ENCODE measurements around the gene FGG. TPM values are rescaled to one million over a fixed set of nuclear protein-coding genes. Genes with fewer than 3 reads are reported as not detected.

FGG gene
- total and polyA plus RNA-seq, 2 of the 13 experiments (the other 11 are each of a cell fraction or from before 2014, with no cell fraction given) = 1,037 to 2,423 TPM

DNA sequence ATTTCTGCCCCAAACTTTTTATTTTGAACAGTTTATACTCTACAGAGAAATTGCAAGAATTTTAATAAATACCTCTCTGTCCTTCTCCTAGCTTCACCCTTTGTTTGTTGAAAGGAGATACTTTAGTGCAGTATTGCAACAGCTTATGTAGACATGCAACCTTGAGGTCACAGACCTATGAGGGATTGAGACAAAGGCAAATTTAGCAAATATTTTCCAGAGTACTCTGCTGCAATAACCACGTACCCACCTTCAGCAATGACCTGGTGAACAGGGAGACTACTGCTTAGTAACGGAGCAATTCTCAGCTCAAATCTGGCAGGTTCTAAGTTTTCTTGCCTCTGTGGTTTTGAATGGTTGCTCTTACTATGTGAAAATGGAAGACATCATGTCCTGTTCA is 35.1 kb downstream of the FGG start (continued):
- TF ChIP-seq, protein P1, sequence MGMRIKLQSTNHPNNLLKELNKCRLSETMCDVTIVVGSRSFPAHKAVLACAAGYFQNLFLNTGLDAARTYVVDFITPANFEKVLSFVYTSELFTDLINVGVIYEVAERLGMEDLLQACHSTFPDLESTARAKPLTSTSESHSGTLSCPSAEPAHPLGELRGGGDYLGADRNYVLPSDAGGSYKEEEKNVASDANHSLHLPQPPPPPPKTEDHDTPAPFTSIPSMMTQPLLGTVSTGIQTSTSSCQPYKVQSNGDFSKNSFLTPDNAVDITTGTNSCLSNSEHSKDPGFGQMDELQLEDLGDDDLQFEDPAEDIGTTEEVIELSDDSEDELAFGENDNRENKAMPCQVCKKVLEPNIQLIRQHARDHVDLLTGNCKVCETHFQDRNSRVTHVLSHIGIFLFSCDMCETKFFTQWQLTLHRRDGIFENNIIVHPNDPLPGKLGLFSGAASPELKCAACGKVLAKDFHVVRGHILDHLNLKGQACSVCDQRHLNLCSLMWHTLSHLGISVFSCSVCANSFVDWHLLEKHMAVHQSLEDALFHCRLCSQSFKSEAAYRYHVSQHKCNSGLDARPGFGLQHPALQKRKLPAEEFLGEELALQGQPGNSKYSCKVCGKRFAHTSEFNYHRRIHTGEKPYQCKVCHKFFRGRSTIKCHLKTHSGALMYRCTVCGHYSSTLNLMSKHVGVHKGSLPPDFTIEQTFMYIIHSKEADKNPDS (CRISPR knock-in tag; IDR thresholded peaks at IDR 0.05) = peak; percentile 96
- TF ChIP-seq CREB1 (IDR thresholded peaks at IDR 0.05) = no peak
- peak; percentile 64; the same call in 1 of the 2 replicates for TF ChIP-seq CREB1 (CRISPR knock-in tag; IDR thresholded peaks at IDR 0.05)
- TF ChIP-seq ZNF780A (CRISPR knock-in tag; IDR thresholded peaks at IDR 0.05) = no peak
- TF ChIP-seq ZNF3 (CRISPR knock-in tag; IDR thresholded peaks at IDR 0.05) = peak; percentile 45; the same call in 1 of the 2 replicates
- TF ChIP-seq, protein P2, sequence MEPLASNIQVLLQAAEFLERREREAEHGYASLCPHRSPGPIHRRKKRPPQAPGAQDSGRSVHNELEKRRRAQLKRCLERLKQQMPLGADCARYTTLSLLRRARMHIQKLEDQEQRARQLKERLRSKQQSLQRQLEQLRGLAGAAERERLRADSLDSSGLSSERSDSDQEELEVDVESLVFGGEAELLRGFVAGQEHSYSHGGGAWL (CRISPR knock-in tag; IDR thresholded peaks at IDR 0.05) = no peak
- 0 out of 2 replicates have a peak, but pooled peaks have one; percentile 15 for TF ChIP-seq ARNTL (CRISPR knock-in tag; IDR thresholded peaks at IDR 0.05)
- TF ChIP-seq MTF1 (CRISPR knock-in tag; IDR thresholded peaks at IDR 0.05) = no peak
- TF ChIP-seq TCF7L2 (IDR thresholded peaks at IDR 0.05; ENCODE audit: low read depth, low read length) = no peak
- TF ChIP-seq FOXK1 (CRISPR knock-in tag; IDR thresholded peaks at IDR 0.05; ENCODE audit: borderline replicate concordance, low read depth) = peak; percentile 87; the same call in 1 of the 2 replicates
- no peak for TF ChIP-seq JARID2 (CRISPR knock-in tag; IDR thresholded peaks at IDR 0.05; ENCODE audit: insufficient replicate concordance)
- peak; percentile 43; the same call in 1 of the 2 replicates for TF ChIP-seq HOXA3 (CRISPR knock-in tag; IDR thresholded peaks at IDR 0.05)
- TF ChIP-seq ZNF451 (CRISPR knock-in tag; IDR thresholded peaks at IDR 0.05) = no peak
- TF ChIP-seq NKX3-1 (CRISPR knock-in tag; IDR thresholded peaks at IDR 0.05) = 0 out of 2 replicates have a peak, but pooled peaks have one; percentile 76
- TF ChIP-seq, protein P3, sequence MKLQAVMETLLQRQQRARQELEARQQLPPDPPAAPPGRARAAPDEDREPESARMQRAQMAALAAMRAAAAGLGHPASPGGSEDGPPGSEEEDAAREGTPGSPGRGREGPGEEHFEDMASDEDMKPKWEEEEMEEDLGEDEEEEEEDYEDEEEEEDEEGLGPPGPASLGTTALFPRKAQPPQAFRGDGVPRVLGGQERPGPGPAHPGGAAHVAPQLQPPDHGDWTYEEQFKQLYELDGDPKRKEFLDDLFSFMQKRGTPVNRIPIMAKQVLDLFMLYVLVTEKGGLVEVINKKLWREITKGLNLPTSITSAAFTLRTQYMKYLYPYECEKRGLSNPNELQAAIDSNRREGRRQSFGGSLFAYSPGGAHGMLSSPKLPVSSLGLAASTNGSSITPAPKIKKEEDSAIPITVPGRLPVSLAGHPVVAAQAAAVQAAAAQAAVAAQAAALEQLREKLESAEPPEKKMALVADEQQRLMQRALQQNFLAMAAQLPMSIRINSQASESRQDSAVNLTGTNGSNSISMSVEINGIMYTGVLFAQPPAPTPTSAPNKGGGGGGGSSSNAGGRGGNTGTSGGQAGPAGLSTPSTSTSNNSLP (IDR thresholded peaks at IDR 0.05; ENCODE audit: low read depth, low read length) = peak; percentile 72
- no peak for TF ChIP-seq ZNF761 (CRISPR knock-in tag; conservative IDR thresholded peaks at IDR 0.05)
- TF ChIP-seq BCL6 (CRISPR knock-in tag; IDR thresholded peaks at IDR 0.05) = peak; percentile 96
- peak; percentile 50; the same call in 1 of the 2 replicates for TF ChIP-seq HNF4G (IDR thresholded peaks at IDR 0.05; ENCODE audit: borderline replicate concordance, low read depth, low read length)
- TF ChIP-seq HNF4G (CRISPR knock-in tag; IDR thresholded peaks at IDR 0.05; ENCODE audit: borderline replicate concordance, low read depth) = no peak
- no peak for TF ChIP-seq SETDB1 (CRISPR knock-in tag; IDR thresholded peaks at IDR 0.05; ENCODE audit: borderline replicate concordance)
- TF ChIP-seq ZNF383 (CRISPR knock-in tag; IDR thresholded peaks at IDR 0.05; ENCODE audit: borderline replicate concordance) = no peak
- TF ChIP-seq ZNF562 (CRISPR knock-in tag; IDR thresholded peaks at IDR 0.05; ENCODE audit: borderline replicate concordance) = no peak
- TF ChIP-seq MTF2 (CRISPR knock-in tag; IDR thresholded peaks at IDR 0.05; ENCODE audit: borderline replicate concordance) = no peak
- no peak for TF ChIP-seq ZFP62 (CRISPR knock-in tag; IDR thresholded peaks at IDR 0.05)
- TF ChIP-seq TARDBP (CRISPR knock-in tag; IDR thresholded peaks at IDR 0.05) = peak; percentile 54; the same call in 1 of the 2 replicates
- TF ChIP-seq, protein P4, sequence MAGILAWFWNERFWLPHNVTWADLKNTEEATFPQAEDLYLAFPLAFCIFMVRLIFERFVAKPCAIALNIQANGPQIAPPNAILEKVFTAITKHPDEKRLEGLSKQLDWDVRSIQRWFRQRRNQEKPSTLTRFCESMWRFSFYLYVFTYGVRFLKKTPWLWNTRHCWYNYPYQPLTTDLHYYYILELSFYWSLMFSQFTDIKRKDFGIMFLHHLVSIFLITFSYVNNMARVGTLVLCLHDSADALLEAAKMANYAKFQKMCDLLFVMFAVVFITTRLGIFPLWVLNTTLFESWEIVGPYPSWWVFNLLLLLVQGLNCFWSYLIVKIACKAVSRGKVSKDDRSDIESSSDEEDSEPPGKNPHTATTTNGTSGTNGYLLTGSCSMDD (CRISPR knock-in tag; IDR thresholded peaks at IDR 0.05) = no peak
- TF ChIP-seq, protein P5, sequence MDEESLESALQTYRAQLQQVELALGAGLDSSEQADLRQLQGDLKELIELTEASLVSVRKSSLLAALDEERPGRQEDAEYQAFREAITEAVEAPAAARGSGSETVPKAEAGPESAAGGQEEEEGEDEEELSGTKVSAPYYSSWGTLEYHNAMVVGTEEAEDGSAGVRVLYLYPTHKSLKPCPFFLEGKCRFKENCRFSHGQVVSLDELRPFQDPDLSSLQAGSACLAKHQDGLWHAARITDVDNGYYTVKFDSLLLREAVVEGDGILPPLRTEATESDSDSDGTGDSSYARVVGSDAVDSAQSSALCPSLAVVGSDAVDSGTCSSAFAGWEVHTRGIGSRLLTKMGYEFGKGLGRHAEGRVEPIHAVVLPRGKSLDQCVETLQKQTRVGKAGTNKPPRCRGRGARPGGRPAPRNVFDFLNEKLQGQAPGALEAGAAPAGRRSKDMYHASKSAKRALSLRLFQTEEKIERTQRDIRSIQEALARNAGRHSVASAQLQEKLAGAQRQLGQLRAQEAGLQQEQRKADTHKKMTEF (CRISPR knock-in tag; IDR thresholded peaks at IDR 0.05) = peak; percentile 81

All from HepG2 (cell line).